Loucy (cell line): Measurements from ENCODE around the gene DNAJA3.

Experiments
- CTCF ChIP-seq: fragments of 200-600 bp; sonication (generic); conservative IDR thresholded peaks from 2 replicates; pipeline ENCODE4 v1.5.1; 2014; ENCODE audit warnings: mild to moderate bottlenecking, antibody characterized with exemption, low read length
- EZH2phosphoT487 ChIP-seq: fragments of 200-600 bp; IDR thresholded peaks from 2 replicates; pipeline ENCODE4 v1.6.1; 2018; ENCODE audit warnings: antibody characterized with exemption, mild to moderate bottlenecking, moderate library complexity, borderline replicate concordance

- TF ChIP-seq EZH2phosphoT487 (no peak), CTCF (no peak)
Observed at GRCh38 chr16:4481526-4481925, 55.9 kb downstream of the DNAJA3 start.
